GM18519 (cell line): ENCODE results near the gene MAP2K3.
"Not testable (repeated sequence)": the region's sequence is repeated elsewhere in the genome, so short reads cannot be mapped to it uniquely, and the experiment has no call there.

ENCODE experiments used
- ATAC-seq: cut with Tn5 transposase; IDR thresholded peaks from one replicate; pipeline ENCODE4 v1.9.1; 2021; ENCODE audit warnings: mild to moderate bottlenecking, moderate library complexity; ENCODE audit not compliant: unreplicated experiment, low FRiP score

The MAP2K3 gene

GRCh38 chr17:21295036-21295952 lies 10.8 kb downstream of the MAP2K3 start:
- no peak for ATAC-seq

- no peak for ATAC-seq
These were observed 11.8 kb downstream of the MAP2K3 start for GRCh38 chr17:21296097-21297025.

GRCh38 chr17:21297026-21297520 lies 12.6 kb downstream of the MAP2K3 start:
- ATAC-seq, result no peak

GRCh38 chr17:21297597-21297996 lies 13.1 kb downstream of the MAP2K3 start:
- ATAC-seq, result no peak

DNA sequence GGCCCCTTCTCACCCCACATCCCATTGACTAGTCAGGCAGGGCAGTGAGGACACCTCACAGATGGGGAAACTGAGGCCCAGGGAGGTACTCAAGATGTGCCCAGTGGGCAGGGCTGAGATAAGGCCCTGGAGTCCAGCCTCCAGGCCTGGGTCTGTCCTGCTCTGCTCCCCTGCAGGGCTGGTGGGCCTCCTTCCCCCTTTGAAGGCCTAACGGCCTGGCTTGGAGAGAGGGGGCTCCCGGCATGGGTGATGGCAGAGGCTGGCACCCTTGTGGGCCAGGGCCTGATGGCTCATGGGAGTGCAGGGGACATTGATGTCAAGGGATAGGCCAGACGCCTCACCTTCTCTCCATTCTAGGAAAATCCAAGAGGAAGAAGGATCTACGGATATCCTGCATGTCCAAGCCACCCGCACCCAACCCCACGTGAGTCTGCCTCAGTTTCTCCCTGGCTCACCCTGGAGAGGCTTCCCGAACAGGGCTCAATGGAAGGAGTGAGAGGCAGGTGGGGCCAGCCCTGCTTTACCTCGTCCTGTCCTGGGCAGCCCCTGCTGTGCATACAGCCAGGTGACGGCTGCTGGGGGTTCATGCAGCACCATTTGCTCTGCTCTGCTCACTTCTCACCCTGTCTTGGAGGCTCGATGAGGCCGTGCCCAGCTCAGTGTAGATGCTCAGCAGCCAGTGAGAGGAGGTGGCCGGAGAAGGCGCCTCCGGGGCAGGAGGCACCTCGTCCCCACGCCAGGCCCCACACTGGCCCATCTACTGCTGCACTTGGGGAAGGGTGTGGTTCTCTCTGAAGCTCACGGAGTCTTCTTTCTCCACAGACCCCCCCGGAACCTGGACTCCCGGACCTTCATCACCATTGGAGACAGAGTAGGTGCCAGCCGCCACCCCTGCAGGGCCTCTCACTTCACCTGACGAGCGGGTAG lies 13.8 kb downstream of the MAP2K3 start:
- ATAC-seq, result no peak

- ATAC-seq, result no peak
These were observed 14.5 kb downstream of the MAP2K3 start for GRCh38 chr17:21298983-21299519.

GRCh38 chr17:21299981-21300600 lies 15.6 kb downstream of the MAP2K3 start:
- no peak for ATAC-seq

DNA sequence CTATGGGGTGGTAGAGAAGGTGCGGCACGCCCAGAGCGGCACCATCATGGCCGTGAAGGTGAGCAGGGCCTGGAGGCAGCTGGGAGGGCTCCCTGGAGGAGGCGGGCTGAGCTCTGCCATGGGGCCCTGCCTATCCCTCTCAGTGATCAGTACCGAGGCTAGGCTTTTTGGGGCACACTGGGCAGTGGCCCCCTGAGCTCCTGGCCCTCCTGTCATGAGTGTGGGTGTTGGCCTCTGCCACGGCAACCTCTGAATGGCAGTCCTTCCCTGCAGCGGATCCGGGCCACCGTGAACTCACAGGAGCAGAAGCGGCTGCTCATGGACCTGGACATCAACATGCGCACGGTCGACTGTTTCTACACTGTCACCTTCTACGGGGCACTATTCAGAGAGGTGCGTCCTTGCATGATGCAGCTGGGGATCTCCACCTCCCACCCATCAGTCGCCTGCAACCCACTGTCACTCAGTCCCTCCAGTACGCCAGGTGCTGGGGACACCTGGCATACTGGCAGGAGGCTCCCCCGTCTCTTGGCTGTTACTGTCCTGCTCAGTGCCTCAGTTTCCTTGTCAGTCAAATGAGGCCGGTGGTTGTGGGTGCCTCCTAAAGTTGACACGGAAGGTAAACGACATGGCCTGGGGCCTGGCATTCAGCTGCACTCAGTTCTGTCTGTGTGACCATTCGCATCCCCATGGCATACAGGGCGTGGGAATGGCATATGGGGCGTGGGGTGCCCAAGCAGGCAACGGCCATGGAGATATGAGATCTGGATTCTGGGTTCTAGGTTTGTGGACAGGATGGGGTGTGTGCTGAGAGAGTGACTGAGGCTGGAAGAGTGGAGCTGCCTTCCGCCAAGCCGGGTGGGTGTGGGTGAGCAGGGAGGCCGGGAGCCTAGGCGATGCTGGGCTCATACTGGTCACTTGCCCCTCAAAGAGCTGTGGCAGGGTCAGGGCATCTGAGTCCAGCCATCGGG lies 16.4 kb downstream of the MAP2K3 start:
- no peak for ATAC-seq

- no peak for ATAC-seq
These were observed 17.4 kb downstream of the MAP2K3 start for GRCh38 chr17:21301593-21302550.

DNA sequence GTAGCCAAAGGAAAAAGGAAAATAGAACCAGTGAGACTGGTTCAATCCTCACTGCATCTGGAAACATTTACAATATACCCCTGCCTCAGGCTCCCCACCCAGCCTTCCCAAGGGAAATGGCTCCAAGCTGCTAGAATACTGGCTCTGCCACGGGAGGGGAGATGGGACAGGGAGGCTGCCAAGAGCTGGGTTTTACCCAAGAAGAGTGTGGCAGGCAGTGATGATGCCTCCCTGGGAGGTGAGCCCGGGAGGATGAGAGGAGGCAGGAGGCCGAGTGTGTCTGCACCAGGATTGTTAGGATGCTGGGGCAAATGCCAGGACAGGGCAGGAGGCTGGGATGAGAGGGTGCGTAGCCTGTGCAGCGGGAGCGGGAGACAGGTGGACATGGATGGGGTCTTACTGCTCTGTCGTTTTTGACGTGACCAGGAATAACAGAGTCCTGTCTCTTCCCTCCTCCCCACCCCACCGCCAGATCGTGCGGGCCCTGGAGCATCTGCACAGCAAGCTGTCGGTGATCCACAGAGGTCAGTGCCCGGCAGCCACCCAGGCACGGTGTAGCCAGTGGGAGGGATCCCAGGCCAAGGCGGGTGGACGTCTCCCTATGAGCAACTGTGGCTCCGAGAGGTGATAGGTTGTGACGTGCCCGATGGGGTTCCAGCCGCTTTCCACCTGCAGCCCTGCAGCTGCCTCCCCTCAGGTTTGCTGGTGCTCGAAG lies 18.4 kb downstream of the MAP2K3 start:
- ATAC-seq, result no peak

GRCh38 chr17:21303441-21304065 lies 19.0 kb downstream of the MAP2K3 start:
- no peak for ATAC-seq

GRCh38 chr17:21304091-21304490 lies 19.6 kb downstream of the MAP2K3 start:
- ATAC-seq, result no peak

DNA sequence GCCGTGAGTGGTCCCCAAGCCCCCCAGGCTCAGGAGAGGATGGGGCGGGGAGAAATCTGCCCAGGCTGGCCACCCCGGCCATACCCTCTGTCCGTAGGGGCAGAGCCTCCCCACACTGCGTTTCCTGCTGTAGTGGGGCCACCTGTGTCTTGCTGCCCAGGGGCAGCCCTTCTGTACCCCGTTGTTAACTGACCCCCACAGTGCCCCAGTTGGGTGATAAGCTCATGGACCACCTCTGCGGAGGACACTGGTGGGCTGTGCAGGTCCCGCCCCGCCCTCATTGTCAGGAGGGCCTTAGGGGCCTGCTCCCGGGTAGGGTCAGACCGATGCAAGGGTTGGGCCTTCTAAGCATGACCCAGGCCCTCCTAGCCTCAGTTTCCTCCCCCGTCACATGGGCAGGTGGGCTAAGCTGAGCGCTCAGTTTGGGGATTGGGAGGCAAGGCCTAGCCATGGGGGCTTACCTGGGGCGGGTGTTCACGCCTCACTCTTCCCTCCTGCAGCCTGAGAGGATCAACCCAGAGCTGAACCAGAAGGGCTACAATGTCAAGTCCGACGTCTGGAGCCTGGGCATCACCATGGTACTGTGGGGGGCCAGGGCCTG lies 20.1 kb downstream of the MAP2K3 start:
- not testable (repeated sequence) for ATAC-seq

- ATAC-seq, result not testable (repeated sequence)
These were observed 21.1 kb downstream of the MAP2K3 start for GRCh38 chr17:21305431-21306180.
